AML-193 (cell line): ENCODE data around the gene TGFBR3.
A peak's percentile ranks its signal among the peaks of the same experiment; 100 is the strongest.
"Not testable (repeated sequence)": the region's sequence is repeated elsewhere in the genome, so short reads cannot be mapped to it uniquely, and the experiment has no call there.

Experiments used
- DNase-seq, 2 experiments: peaks; one replicate each; lab custom pipeline; 2025; lab: John Stamatoyannopoulos, UW

Gene TGFBR3

DNA sequence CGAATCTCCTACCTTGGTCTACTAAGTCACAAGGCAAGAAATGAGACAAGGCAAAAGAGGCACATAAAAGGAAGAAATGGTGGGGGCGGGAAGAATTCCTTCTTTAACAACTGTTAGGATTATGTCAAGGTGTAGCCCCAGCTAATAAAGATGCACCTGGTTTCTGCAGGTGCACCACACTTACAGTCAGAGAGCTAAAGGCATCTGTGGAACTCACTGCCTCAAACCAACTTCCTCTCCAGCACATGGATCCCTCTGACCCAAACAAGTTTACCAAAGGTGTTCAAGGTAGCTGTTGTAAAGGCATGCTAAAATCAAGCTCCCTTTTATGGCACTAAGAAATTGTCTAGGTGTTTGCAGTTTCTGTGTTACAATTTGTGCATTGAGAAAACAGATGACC lies 38.1 kb downstream of the TGFBR3 start:
- no peak for DNase-seq

DNA sequence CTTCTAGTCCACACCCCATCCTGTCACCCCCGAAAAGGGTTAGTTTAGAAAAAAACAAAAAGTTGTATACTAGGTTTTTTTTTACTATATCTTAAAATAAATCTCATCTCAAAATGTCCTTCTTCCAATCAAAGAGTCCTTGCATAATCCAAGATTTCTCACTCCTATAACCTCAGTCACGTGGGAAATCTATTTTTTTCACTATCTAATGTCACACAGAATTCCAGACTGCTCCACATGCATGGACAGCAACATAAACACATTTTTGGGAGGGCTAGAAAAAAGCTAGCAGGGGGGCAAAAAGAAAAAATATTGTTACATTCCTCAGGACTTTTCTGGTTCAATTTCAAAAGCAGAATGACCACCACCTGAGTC lies 39.3 kb downstream of the TGFBR3 start:
- DNase-seq, result no peak

GRCh38 chr1:91846007-91846638 lies 39.8 kb downstream of the TGFBR3 start:
- no peak for DNase-seq

DNA sequence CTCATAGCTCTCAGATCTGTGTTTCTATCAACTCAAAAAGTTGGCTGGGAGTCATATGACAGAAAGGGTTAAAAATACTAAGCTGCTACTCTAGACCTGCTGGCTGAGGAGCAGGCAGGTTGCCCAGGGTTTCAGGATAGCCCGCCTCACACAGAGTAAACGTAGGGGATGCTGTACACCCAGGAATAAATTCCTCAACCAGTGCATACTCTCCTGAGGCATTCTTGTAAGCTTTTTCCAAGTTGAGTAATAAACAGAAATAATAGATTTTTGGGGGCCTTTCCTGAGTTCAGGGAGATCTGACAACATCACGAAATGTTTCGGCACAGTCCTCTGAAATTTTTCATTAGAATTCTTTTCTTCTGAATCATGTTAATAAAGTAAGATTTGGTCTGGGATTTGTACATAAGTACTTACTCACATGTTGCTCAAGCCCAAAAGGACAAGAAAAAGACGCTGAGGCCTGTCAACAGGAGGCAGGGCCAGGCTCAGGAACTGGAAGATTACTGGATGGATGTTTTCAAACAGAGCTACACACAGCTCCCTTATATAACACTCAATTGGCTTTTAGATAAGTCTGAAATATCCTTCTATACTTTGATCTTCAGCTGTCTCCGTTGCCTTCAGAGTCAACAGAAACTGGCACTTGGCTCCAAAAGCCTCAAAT lies 41.0 kb downstream of the TGFBR3 start:
- no peak for DNase-seq

DNA sequence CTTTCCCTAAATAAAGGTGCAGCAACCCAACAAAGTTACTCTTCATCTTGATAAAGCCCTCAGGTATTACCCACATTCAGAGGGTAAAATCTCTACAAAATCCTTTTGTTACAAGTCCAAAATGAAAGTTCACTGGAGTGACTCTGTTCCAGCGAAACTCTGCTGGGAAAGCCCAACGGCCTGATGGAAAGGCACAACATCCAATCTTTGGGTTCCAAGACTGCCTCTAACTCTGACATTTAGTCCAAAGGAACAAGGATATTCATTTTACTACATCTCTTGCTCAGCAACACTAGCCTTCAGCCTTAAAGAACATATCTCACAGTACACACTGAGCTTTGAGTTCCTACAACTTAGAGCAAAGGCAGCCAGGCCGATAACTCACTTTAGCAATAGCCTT lies 42.1 kb downstream of the TGFBR3 start:
- no peak for DNase-seq

DNA sequence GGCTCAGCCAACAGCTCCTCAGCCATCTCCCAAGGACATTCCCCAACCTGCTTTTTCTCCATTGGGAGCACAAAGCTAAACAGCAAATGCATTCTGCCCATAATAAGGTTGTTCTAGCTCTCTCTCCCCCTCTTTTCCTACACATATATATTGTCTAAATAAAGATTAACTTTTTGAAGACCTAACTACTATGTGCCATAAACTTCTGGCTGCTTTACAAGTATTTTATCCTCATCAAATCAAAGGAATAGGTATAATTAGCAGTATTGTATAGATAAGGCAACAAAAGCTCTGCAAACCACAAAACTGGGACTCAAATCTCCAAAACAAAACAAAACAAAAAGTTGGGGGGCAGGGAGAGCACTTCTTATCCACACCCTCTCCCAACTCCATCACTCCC lies 43.4 kb downstream of the TGFBR3 start:
- no peak for DNase-seq

DNA sequence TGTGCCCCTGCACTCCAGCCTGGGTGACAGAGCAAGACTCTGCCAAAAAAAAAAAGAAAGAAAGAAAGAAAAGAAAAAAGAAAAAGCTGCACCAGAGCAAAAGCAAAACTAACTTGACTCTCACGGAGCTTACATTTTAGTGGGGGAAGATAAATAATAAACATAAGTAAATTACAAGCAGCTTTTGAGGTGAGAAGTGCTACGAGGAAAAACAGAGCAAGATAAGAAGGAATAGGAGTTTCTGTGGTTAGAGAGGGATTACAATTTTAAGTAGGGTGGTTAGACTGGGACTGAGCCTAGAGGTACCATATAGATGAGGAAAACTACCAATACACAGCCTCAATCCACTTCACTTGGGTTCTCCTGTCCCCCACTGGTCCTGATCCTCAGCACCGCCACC lies 43.9 kb downstream of the TGFBR3 start:
- DNase-seq, result no peak

- not testable (repeated sequence) for DNase-seq
Measured at GRCh38 chr1:91840276-91840675, 45.7 kb downstream of the TGFBR3 start.

- DNase-seq, result no peak
Measured at GRCh38 chr1:91836331-91837040, 49.5 kb downstream of the TGFBR3 start.

DNA sequence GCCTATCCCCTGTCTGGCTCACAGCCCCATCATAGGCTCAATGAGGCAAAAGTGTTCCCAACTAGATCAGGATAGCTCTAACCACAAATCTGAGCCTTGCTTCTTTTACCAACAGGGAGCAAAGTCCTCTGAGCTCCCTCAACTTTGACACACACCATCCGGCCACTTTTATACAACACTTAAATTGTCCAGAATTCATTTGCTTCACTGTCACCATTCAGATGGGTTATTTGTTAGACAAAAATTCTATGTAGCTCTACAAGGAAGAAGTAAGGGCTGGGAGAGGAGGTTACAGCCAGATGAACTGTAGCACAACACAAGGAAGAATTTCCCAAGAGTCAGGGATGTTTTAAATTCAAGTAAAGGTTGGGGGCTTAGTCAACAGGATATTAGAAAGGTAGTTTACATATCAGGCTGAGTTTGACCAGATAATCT lies 50.8 kb downstream of the TGFBR3 start:
- no peak for DNase-seq

DNA sequence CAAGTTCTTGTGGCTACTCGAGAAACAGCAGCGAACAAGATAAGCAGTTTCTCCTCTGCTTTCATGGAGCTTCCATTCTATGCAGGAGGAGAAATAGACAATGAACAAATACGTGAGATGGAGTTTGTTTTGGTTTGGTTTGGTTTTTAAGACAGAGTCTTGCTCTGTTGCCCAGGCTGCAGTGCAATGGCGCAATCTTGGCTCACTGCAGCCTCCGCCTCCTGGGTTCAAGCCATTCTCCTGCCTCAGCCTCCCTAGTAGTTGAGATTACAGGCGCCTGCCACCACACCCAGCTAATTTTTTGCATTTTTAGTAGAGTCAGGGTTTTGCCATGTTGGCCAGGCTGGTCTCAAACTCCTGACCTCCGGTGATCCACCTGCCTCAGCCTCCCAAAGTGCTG lies 51.4 kb downstream of the TGFBR3 start:
- not testable (repeated sequence) for DNase-seq

DNA sequence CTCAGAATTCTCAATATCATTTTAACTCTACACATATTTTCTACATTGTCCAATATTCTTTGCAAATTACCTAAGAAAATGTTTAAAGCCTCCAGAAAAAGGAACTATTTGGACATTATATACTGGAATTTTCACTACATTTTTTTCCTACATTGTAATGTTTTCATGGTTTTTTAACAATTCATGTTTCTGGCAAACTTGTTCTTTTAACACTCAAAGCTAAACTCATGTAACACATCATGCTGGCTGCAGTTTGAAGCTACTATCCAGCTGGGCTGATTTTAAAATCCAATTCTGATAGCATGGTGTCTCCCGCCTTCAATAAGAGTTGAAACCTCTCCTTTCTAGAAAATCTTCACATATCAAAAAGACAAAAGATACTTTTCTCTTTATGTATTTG lies 52.0 kb downstream of the TGFBR3 start:
- DNase-seq, result no peak

DNA sequence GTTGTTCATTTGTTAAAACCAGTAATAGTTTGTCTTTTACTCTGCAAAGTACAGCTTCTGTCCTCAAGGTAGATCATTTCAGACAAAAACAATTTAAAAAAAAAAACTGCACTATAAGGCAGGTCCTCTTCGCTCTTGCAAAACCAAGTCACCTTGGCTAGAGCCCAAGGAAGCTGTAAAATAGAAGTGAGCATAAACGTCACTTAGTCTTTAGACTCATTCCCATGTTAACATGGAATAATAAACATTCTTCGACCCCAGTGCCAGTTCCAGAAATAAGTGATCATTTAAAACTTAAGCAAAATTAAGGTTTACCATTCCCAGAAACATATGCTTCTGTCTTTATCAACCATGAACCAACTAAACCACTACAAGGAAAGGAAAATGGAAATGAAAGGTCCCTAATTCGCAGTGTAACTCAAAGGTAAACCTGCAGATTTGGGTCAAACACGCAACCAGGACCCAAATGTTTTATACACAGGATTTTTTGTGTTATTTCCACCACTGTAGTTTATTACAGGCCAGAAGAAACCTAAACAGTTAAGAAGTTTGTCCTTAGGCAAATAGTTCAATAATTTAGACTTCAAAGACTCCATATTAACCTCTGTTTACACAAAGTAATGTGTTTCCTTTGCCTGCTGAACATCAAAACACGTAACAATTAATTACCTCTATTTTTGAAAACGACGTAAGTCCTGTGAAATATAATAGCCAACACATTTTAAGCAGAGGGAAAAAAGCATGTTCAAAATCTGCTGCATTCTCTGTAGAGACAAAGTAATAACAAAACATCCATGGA lies 54.6 kb downstream of the TGFBR3 start:
- DNase-seq, result no peak

- peak in 1 of 2 experiments; percentile 2 for DNase-seq
Measured at GRCh38 chr1:91830242-91831131, 55.5 kb downstream of the TGFBR3 start.

DNA sequence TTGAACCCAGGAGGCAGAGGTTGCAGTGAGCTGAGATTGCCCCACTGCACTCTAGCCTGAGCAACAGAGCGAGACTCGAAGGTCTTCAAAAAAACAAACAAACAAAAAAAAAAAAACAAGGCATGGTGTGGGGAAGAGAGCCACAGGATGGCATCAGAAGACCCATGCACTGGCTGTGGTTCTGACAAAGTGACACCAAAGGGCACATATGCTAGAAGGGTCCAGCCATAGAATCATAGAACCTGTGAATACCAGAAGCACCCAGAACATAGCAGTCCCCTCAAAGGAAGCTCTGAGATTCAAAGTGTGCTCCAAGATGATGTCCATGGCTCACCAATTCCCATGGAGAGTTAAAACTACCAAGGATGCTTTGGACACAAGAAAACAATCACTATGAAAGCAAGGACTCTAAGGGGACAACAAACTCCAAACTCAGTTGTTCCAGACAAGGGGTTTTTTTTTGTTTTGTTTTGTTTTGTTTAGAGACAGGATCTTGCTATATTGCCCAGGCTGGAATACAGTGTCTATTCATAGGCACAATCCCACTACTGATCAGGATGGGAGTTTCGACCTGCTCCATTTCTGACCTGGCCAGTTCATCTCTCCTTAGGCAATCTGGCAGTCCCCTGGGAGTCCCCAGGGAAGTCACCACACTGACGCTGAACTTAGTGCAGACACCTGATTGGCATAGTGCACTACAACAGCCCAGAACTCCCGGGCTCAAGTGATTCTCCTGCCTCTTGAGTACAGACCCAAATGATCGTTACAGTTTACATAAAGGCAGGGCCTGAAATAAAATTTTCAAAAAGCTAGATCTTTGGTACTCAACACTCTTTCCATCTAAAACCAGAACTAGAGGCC lies 56.4 kb downstream of the TGFBR3 start:
- no peak for DNase-seq

DNA sequence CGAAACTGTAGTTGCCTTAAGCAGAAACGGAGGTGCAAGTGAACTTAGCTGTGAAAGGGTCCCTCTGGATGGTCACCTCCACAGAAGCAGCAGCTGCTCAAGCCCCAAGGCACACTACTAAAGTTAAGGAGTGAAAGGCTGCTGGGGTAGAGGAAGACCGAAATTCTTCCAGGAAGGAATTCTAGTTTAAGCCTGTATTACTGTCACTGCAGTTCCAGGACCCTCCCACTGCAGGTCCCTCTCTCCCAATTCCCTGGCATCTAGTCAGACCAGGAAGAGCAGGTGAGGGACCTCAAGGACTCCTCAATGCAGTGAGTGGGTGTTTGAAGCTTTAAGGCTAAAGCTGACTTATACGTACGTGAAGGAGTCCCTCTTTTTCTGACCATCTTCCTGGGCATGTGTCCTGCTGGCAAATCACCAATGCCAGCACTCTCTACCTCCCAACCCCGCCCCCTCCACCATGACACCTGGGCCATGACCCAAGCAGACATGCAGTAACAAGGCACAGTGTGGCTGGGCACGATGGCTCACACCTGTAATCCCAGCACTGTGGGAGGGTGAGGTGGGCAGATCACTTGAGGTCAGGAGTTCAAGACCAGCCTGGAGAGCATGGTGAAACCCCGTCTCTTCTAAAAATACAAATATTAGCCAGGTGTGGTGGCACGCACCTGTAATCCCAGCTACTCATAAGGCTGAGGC lies 57.2 kb downstream of the TGFBR3 start:
- no peak for DNase-seq

DNA sequence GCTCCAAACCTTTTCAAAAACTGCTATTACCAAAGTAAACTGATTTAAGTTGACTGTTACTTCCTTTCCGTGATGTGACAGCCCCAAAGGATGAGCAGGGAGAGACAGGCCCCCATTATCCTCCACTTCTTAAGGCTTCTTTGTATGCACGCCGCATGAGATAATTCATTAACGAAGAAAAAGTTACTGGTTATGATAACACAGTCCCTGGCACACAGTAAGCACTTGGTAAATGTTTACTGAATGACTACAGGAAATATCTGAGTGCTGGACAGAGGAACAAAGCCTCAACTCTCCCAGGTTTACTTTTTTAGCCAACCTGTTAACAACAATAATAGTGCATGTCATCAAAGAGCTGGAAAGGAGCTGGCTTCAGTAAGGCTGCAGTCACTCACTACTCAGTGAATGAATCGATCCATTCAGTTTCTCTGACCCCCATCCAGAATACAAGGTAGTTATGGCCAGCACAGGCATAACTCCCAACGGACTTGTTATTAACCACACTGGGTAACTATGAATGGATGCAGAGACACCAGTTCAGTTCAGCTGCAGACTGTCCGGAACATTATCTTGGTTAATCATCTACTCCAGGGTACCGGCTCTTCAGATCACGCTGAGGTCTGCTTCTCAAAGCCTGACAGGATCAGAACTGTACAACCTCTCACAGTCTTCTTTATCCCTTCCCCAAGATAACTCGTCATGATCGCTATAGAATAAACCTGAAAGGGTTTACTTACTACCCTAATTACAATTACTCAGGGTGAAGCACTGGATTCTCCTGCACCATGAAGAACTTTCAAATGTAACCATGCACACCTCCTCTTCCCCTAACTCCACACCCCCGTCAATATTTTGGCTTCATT lies 58.3 kb downstream of the TGFBR3 start:
- no peak for DNase-seq

GRCh38 chr1:91827087-91827458 lies 58.9 kb downstream of the TGFBR3 start:
- no peak for DNase-seq

GRCh38 chr1:91826649-91827048 lies 59.3 kb downstream of the TGFBR3 start:
- DNase-seq, result no peak
